ENCODE measurements around the gene PIH1D1. TPM values are rescaled to one million over a fixed set of nuclear protein-coding genes. Genes with fewer than 3 reads are reported as not detected.

Gene PIH1D1
- total RNA-seq, 4 donors from 2014 or later: 79.6 to 144 (median 118) TPM

GRCh38 chr19:49436381-49437017, 15.1 kb downstream of the PIH1D1 start:
- intact Hi-C loops (cut with DNase I; ENCODE audit: low total_unique reads): loop anchor here (5.0 kb wide), 1 partner anchor 44 kb away; no protein-coding TSS in a partner anchor
- DNase-seq (ENCODE audit: low spot score in 2 of 2): no peak

GRCh38 chr19:49435670-49436069, 15.9 kb downstream of the PIH1D1 start:
- WGBS, 2 donors: 88 to 91% methylated on average over 10 of the region's 10 CpGs
- no peak for DNase-seq (ENCODE audit: low spot score in 2 of 2)
- no peak for TF ChIP-seq POLR2A (IDR thresholded peaks at IDR 0.05)
- TF ChIP-seq, protein P1, sequence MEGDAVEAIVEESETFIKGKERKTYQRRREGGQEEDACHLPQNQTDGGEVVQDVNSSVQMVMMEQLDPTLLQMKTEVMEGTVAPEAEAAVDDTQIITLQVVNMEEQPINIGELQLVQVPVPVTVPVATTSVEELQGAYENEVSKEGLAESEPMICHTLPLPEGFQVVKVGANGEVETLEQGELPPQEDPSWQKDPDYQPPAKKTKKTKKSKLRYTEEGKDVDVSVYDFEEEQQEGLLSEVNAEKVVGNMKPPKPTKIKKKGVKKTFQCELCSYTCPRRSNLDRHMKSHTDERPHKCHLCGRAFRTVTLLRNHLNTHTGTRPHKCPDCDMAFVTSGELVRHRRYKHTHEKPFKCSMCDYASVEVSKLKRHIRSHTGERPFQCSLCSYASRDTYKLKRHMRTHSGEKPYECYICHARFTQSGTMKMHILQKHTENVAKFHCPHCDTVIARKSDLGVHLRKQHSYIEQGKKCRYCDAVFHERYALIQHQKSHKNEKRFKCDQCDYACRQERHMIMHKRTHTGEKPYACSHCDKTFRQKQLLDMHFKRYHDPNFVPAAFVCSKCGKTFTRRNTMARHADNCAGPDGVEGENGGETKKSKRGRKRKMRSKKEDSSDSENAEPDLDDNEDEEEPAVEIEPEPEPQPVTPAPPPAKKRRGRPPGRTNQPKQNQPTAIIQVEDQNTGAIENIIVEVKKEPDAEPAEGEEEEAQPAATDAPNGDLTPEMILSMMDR (IDR thresholded peaks at IDR 0.05): no peak
- no peak overlapping the region for H3K4me3 ChIP-seq (ENCODE audit: low read depth, poor library complexity, severe bottlenecking)
- intact Hi-C loops (cut with DNase I; ENCODE audit: low total_unique reads): loop anchor here (5.0 kb wide), 1 partner anchor 43 kb away; no protein-coding TSS in a partner anchor

More at GRCh38 chr19:49436381-49437017, 15.1 kb downstream of the PIH1D1 start:
- WGBS, 2 donors: 21 to 25% methylated on average over 28 to 42 of the region's 42 CpGs
- TF ChIP-seq POLR2A (IDR thresholded peaks at IDR 0.05): no peak
- TF ChIP-seq, protein P1 (IDR thresholded peaks at IDR 0.05): no peak
- no peak overlapping the region for H3K4me3 ChIP-seq (ENCODE audit: low read depth, poor library complexity, severe bottlenecking)

DNA sequence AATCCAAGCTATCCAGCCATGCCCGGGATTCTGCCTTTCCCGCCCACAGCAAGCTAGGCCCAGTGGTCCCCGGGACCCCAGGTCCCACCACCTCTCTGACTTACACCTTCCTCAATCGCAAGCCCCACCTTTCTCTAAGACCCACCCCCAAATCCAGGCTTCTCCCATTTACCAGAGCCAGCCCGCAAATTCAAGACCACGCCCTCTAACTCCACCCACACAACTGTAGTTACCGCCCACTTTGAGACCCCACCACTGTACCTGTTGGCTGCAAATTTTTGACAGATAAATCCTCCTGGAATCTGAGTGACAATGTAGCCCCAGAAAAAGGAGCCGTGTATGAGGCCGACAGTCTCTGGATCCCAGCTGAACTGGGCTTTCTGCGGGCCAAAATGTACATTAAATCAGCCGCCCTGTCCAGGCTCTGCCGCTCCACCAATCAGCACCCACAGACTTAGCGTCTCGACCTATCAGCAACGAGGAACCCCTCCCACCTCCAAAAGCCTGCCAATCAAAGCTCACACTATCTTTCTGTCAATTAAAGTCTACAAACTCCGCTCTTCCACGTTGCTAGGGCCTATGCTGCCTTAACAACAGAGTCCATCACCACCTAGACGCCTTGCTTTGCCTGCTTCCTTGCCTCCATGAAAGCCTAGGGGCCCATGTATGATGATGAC, 16.6 kb downstream of the PIH1D1 start:
- TF ChIP-seq POLR2A (IDR thresholded peaks at IDR 0.05): no peak
- TF ChIP-seq, protein P1 (IDR thresholded peaks at IDR 0.05): no peak
- WGBS, 2 donors: 89 to 93% methylated on average over 18 of the region's 18 CpGs
- intact Hi-C loops (cut with DNase I; ENCODE audit: low total_unique reads): loop anchor here (5.0 kb wide), 1 partner anchor 43 kb away; no protein-coding TSS in a partner anchor
- DNase-seq (ENCODE audit: low spot score in 2 of 2): no peak
- H3K4me3 ChIP-seq (ENCODE audit: low read depth, poor library complexity, severe bottlenecking): no peak overlapping the region

DNA sequence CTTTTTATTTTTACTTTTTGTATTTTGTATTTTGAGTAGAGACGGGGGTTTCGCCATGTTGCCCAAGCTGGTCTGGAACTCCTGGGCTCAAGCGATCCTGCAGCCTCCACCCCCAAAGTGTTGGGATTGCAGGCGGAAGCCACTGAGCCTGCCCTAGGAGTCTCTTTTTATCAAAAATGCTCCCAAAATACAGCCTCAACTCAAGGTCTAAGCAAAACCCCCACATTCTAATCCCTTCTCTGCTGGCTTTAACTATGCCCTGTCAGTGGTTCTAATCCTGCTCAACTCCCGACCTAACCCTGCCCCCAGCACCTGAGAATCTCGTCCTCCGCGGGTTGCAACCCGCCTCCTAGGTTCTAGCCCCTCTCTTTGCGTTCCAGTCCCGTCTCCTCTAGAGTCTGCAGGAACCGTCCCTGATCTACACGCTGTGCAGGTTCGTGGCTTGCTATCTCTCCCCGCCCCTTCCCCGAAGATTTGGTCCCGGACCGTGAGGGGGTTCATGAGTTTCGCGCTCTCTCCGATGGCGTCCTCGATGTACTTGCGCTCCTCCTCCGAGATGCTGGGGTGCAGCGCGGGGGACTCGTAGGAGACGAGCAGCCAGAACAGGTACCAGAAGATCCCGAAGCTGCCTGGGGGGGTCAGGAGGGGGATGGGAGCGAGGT, 18.2 kb downstream of the PIH1D1 start:
- WGBS, 2 donors: 25 to 44% methylated on average over 31 of the region's 31 CpGs
- no peak for TF ChIP-seq POLR2A (IDR thresholded peaks at IDR 0.05)
- TF ChIP-seq, protein P1 (IDR thresholded peaks at IDR 0.05): no peak
- no peak for DNase-seq (ENCODE audit: low spot score in 2 of 2)
- no peak overlapping the region for H3K4me3 ChIP-seq (ENCODE audit: low read depth, poor library complexity, severe bottlenecking)
- intact Hi-C loops (cut with DNase I; ENCODE audit: low total_unique reads): no loop called here

- DNase-seq (ENCODE audit: low spot score in 2 of 2): no peak
- no peak for TF ChIP-seq POLR2A (IDR thresholded peaks at IDR 0.05)
- TF ChIP-seq, protein P1 (IDR thresholded peaks at IDR 0.05): no peak
- intact Hi-C loops (cut with DNase I; ENCODE audit: low total_unique reads): no loop called here
- 24 to 27% methylated on average over 54 to 61 of the region's 63 CpGs for WGBS, 2 donors
- no peak overlapping the region for H3K4me3 ChIP-seq (ENCODE audit: low read depth, poor library complexity, severe bottlenecking)
Measured at GRCh38 chr19:49432141-49433073, 19.2 kb downstream of the PIH1D1 start.
